ENCODE measurements around the gene CAMSAP2.
A peak's percentile ranks its signal among the peaks of the same experiment; 100 is the strongest.

CAMSAP2 gene

GRCh38 chr1:200885623-200886402 is 147.1 kb downstream of the CAMSAP2 start:
- DNase-seq (ENCODE audit: low spot score): no peak

GRCh38 chr1:200886594-200886993 is 147.9 kb downstream of the CAMSAP2 start:
- no peak for DNase-seq (ENCODE audit: low spot score)

- DNase-seq (ENCODE audit: low spot score): no peak
Measured at GRCh38 chr1:200887036-200887435, 148.3 kb downstream of the CAMSAP2 start.

GRCh38 chr1:200887772-200888348 is 149.2 kb downstream of the CAMSAP2 start:
- no peak for DNase-seq (ENCODE audit: low spot score)

- peak; percentile 70 for DNase-seq (ENCODE audit: low spot score)
Measured at GRCh38 chr1:200888349-200888838, 149.7 kb downstream of the CAMSAP2 start.

- DNase-seq (ENCODE audit: low spot score): no peak
Measured at GRCh38 chr1:200889571-200889970, 150.9 kb downstream of the CAMSAP2 start.

- DNase-seq (ENCODE audit: low spot score): no peak
Measured at GRCh38 chr1:200890027-200890426, 151.3 kb downstream of the CAMSAP2 start.

- DNase-seq (ENCODE audit: low spot score): no peak
Measured at GRCh38 chr1:200890818-200891773, 152.4 kb downstream of the CAMSAP2 start.

GRCh38 chr1:200891774-200892157 is 153.1 kb downstream of the CAMSAP2 start:
- no peak for DNase-seq (ENCODE audit: low spot score)

- DNase-seq (ENCODE audit: low spot score): no peak
Measured at GRCh38 chr1:200892546-200892945, 153.9 kb downstream of the CAMSAP2 start.

GRCh38 chr1:200892958-200893357 is 154.3 kb downstream of the CAMSAP2 start:
- DNase-seq (ENCODE audit: low spot score): no peak

GRCh38 chr1:200893411-200893901 is 154.8 kb downstream of the CAMSAP2 start:
- no peak for DNase-seq (ENCODE audit: low spot score)

GRCh38 chr1:200894712-200895442 is 156.2 kb downstream of the CAMSAP2 start, which contains the start of gene INAVA:
Gene INAVA (plus strand): TSS chr1:200894900. CDS start chr1:200898401, 3,501 bp downstream.
- no peak for DNase-seq (ENCODE audit: low spot score)

- DNase-seq (ENCODE audit: low spot score): no peak
Measured at GRCh38 chr1:200895443-200895789, 156.7 kb downstream of the CAMSAP2 start.

GRCh38 chr1:200895801-200896530 is 157.3 kb downstream of the CAMSAP2 start:
- no peak for DNase-seq (ENCODE audit: low spot score)

GRCh38 chr1:200896531-200897196 is 158.0 kb downstream of the CAMSAP2 start:
- DNase-seq (ENCODE audit: low spot score): no peak

- DNase-seq (ENCODE audit: low spot score): no peak
Measured at GRCh38 chr1:200897259-200897658, 158.6 kb downstream of the CAMSAP2 start.

GRCh38 chr1:200899015-200899386 is 160.3 kb downstream of the CAMSAP2 start:
- no peak for DNase-seq (ENCODE audit: low spot score)

GRCh38 chr1:200899451-200899915 is 160.8 kb downstream of the CAMSAP2 start:
- DNase-seq (ENCODE audit: low spot score): no peak
